Esophagus mucosa (tissue), 1 donor: ENCODE data around the gene TMC7. TPM values are rescaled to one million over a fixed set of nuclear protein-coding genes. Genes with fewer than 3 reads are reported as not detected.

ENCODE experiments used
- ATAC-seq: fragments of 200-7000 bp; cut with Tn5 transposase; one replicate; pipeline ENCODE4 v1.9.1; 2020
- total RNA-seq: library from RNA; stranded (reverse); gene quantifications from one replicate; pipeline ENCODE4 v1.2.4, GENCODE V29; 2023
- donor health status: DM: yes; HTN: yes; CAD: no.

TMC7 gene
- total RNA-seq, 1 donor from 2014 or later = 0.72 TPM

- no peak for ATAC-seq
Observed at GRCh38 chr16:19092653-19093410, 109.1 kb downstream of the TMC7 start.

- ATAC-seq = no peak
Observed at GRCh38 chr16:19093631-19094541, 110.2 kb downstream of the TMC7 start.

- ATAC-seq = peak; percentile 62
Observed at GRCh38 chr16:19094542-19095365, 111.0 kb downstream of the TMC7 start.

- ATAC-seq = no peak
Observed at GRCh38 chr16:19095654-19096053, 111.9 kb downstream of the TMC7 start.

GRCh38 chr16:19098173-19098572, 114.4 kb downstream of the TMC7 start:
- no peak for ATAC-seq

- ATAC-seq = peak; percentile 75
Observed at GRCh38 chr16:19102187-19102872, 118.6 kb downstream of the TMC7 start.

- no peak for ATAC-seq
Observed at GRCh38 chr16:19104607-19105006, 120.9 kb downstream of the TMC7 start.

GRCh38 chr16:19105131-19105530, 121.4 kb downstream of the TMC7 start:
- ATAC-seq = no peak

- ATAC-seq = no peak
Observed at GRCh38 chr16:19105891-19106624, 122.3 kb downstream of the TMC7 start.

- ATAC-seq = no peak
Observed at GRCh38 chr16:19106625-19107020, 122.9 kb downstream of the TMC7 start.

GRCh38 chr16:19108409-19109287, 124.9 kb downstream of the TMC7 start:
- no peak for ATAC-seq

- no peak for ATAC-seq
Observed at GRCh38 chr16:19109288-19109664, 125.5 kb downstream of the TMC7 start.

GRCh38 chr16:19110537-19111360, 127.0 kb downstream of the TMC7 start:
- no peak for ATAC-seq

GRCh38 chr16:19112099-19112407, 128.3 kb downstream of the TMC7 start:
- ATAC-seq = no peak

Other genes with a start within 250 kb of the TMC7 start
- 1,438 TPM for gene RPS15A, start 193.6 kb upstream of the TMC7 start, total RNA-seq
- gene ARL6IP1, start 182.4 kb upstream of the TMC7 start, total RNA-seq = 76.4 TPM
- 49.5 TPM for gene SMG1, start 57.5 kb upstream of the TMC7 start, total RNA-seq
- 12.8 TPM for gene COQ7, start 83.7 kb downstream of the TMC7 start, total RNA-seq
- gene ITPRIPL2, start 130.0 kb downstream of the TMC7 start, total RNA-seq = 29.2 TPM
- 2.0 TPM for gene SYT17, start 184.3 kb downstream of the TMC7 start, total RNA-seq